Measurements from ENCODE around the gene PHLPP1.

DNA sequence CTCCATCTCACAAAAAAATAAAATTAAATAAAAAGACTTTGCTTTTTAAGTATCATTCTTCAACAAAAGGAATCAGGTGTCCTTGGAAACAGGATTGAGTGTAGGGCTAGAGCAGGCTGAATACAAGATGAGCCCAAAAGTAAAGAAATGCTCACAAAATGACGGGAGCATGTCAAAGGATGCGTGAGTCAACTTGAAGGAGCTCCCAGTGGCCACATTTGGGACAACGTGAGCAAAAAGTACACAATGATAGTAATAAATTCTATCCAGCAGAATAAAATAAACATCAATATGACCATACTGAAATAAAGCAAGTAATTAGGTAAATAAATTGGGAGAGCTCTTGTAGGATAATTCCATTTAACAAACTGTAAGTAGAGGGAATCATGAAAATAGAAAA lies 220.7 kb downstream of the PHLPP1 start:
- TF ChIP-seq, protein P1, sequence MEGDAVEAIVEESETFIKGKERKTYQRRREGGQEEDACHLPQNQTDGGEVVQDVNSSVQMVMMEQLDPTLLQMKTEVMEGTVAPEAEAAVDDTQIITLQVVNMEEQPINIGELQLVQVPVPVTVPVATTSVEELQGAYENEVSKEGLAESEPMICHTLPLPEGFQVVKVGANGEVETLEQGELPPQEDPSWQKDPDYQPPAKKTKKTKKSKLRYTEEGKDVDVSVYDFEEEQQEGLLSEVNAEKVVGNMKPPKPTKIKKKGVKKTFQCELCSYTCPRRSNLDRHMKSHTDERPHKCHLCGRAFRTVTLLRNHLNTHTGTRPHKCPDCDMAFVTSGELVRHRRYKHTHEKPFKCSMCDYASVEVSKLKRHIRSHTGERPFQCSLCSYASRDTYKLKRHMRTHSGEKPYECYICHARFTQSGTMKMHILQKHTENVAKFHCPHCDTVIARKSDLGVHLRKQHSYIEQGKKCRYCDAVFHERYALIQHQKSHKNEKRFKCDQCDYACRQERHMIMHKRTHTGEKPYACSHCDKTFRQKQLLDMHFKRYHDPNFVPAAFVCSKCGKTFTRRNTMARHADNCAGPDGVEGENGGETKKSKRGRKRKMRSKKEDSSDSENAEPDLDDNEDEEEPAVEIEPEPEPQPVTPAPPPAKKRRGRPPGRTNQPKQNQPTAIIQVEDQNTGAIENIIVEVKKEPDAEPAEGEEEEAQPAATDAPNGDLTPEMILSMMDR (conservative IDR thresholded peaks at IDR 0.05 in 1 of 2, IDR thresholded peaks at IDR 0.05 in 1 of 2; ENCODE audit: low read depth in 1 of 2, low read length in 2 of 2) = no peak
- TF ChIP-seq EZH2 (IDR thresholded peaks at IDR 0.05; ENCODE audit: low read length, missing control alignments) = no peak
